Liver (tissue), 3 donors: ENCODE data around the gene CACHD1.

Experiments used
- EGR1 ChIP-seq, 2 donors: IDR thresholded peaks; 2 replicates each; pipeline ENCODE4 v1.6.1; 2016 to 2018; ENCODE audit warnings: antibody characterized with exemption in 2 of 2, low read depth in 2 of 2
- RAD21 ChIP-seq, 2 donors: IDR thresholded peaks; 2 replicates each; pipeline ENCODE4 v1.6.1; 2016; ENCODE audit warnings: antibody characterized with exemption in 2 of 2, mild to moderate bottlenecking in 2 of 2
- TAF1 ChIP-seq: conservative IDR thresholded peaks from 2 replicates; pipeline ENCODE4 v1.6.1; 2016; ENCODE audit warnings: antibody characterized with exemption, mild to moderate bottlenecking
- YY1 ChIP-seq: IDR thresholded peaks from 2 replicates; pipeline ENCODE4 v1.6.1; 2016; ENCODE audit warnings: antibody characterized with exemption, mild to moderate bottlenecking
- TF ChIP-seq, protein P1 (sequence below): fragments of 150-350 bp; IDR thresholded peaks from 2 replicates; pipeline ENCODE4 v1.5.1; 2017; ENCODE audit warnings: improper control_type of control experiment, low read depth, low read length; ENCODE audit not compliant: missing input control
- TF ChIP-seq, protein P2 (sequence below): IDR thresholded peaks from 2 replicates; pipeline ENCODE4 v1.6.1; 2016; ENCODE audit warnings: antibody characterized with exemption
- donor health status: healthy.
- donor health status: healthy.

DNA sequence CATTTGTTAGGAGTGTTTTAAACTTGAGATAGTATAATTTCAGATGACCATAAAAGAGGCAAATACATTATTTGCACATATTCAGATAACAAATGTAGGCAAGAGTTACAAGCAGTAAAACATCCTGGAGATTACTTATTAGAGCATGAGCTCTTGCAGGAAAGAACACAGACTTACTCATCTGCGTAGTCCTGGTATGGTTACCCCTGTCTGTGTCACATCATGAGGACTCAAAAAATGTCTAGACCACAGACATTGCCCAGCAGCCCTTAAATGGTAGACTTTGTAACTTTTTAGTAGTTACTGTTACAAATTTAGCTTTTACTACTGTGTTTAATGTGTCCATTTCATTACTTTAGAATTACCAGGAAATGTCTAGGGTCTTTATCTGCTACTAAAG is 12.8 kb downstream of the CACHD1 start:
- TF ChIP-seq, protein P1, sequence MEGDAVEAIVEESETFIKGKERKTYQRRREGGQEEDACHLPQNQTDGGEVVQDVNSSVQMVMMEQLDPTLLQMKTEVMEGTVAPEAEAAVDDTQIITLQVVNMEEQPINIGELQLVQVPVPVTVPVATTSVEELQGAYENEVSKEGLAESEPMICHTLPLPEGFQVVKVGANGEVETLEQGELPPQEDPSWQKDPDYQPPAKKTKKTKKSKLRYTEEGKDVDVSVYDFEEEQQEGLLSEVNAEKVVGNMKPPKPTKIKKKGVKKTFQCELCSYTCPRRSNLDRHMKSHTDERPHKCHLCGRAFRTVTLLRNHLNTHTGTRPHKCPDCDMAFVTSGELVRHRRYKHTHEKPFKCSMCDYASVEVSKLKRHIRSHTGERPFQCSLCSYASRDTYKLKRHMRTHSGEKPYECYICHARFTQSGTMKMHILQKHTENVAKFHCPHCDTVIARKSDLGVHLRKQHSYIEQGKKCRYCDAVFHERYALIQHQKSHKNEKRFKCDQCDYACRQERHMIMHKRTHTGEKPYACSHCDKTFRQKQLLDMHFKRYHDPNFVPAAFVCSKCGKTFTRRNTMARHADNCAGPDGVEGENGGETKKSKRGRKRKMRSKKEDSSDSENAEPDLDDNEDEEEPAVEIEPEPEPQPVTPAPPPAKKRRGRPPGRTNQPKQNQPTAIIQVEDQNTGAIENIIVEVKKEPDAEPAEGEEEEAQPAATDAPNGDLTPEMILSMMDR = no peak
- TF ChIP-seq YY1 (no peak), RAD21 (IDR thresholded peaks at IDR 0.05) (no peak), EGR1 (IDR thresholded peaks at IDR 0.05; ENCODE audit: low read depth in 2 of 2) (no peak), TAF1 (no peak)
- TF ChIP-seq, protein P2, sequence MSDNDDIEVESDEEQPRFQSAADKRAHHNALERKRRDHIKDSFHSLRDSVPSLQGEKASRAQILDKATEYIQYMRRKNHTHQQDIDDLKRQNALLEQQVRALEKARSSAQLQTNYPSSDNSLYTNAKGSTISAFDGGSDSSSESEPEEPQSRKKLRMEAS = no peak
